GM23338 (cell line): ENCODE results near the gene GNAT3. TPM values are rescaled to one million over a fixed set of nuclear protein-coding genes. Genes with fewer than 3 reads are reported as not detected.

Source experiments
- ATAC-seq: fragments of 200-7000 bp; cut with Tn5 transposase; 3 replicates; pipeline ENCODE4 v1.9.1; 2020
- DNase-seq: peaks from one replicate; pipeline ENCODE4 v3.0.0-alpha.2; 2015; ENCODE audit warnings: low spot score
- H2AFZ ChIP-seq: fragments of 200-600 bp; sonication (generic); 2 replicates; pipeline ENCODE4 v1.8.0; 2016; ENCODE audit warnings: antibody characterized with exemption, mild to moderate bottlenecking, moderate library complexity
- H3F3A ChIP-seq: fragments of 200-600 bp; sonication (generic); replicated peaks from 2 replicates; pipeline ENCODE4 v1.8.0; 2017; ENCODE audit warnings: antibody characterized with exemption, mixed run types, low read depth
- H3K27ac ChIP-seq: fragments of 200-600 bp; sonication (generic); 2 replicates; pipeline ENCODE4 v1.6.1; 2016; ENCODE audit warnings: low read depth
- H3K27me3 ChIP-seq: fragments of 200-600 bp; sonication (generic); 2 replicates; pipeline ENCODE4 v1.8.0; 2016; ENCODE audit warnings: mild to moderate bottlenecking, mixed run types, moderate library complexity; ENCODE audit not compliant: insufficient read depth
- H3K36me3 ChIP-seq: fragments of 200-600 bp; sonication (generic); 2 replicates; pipeline ENCODE4 v1.8.0; 2016; ENCODE audit warnings: mild to moderate bottlenecking; ENCODE audit not compliant: insufficient read depth
- H3K4me1 ChIP-seq: fragments of 200-600 bp; sonication (generic); 2 replicates; pipeline ENCODE4 v1.8.0; 2016; ENCODE audit warnings: mild to moderate bottlenecking, moderate library complexity; ENCODE audit not compliant: insufficient read depth
- H3K4me2 ChIP-seq: fragments of 200-600 bp; sonication (generic); 2 replicates; pipeline ENCODE4 v1.7.1; 2017; ENCODE audit warnings: mixed run types
- H3K4me3 ChIP-seq: fragments of 200-600 bp; sonication (generic); 2 replicates; pipeline ENCODE4 v1.6.1; 2016; ENCODE audit warnings: mixed run types
- H3K79me2 ChIP-seq: fragments of 200-600 bp; sonication (generic); replicated peaks from 2 replicates; pipeline ENCODE4 v1.8.0; 2017; ENCODE audit warnings: mild to moderate bottlenecking; ENCODE audit not compliant: insufficient read depth
- H3K9me2 ChIP-seq: fragments of 200-600 bp; sonication (generic); 2 replicates; pipeline ENCODE4 v1.8.0; 2017; ENCODE audit not compliant: insufficient read depth
- H4K20me1 ChIP-seq: fragments of 200-600 bp; sonication (generic); replicated peaks from 2 replicates; pipeline ENCODE4 v1.8.0; 2017; ENCODE audit warnings: mild to moderate bottlenecking; ENCODE audit not compliant: insufficient read depth
- H3K27ac Mint-ChIP-seq: 2 replicates; pipeline ENCODE4 v1.8.0; 2020; ENCODE audit warnings: inconsistent platforms, mild to moderate bottlenecking, moderate library complexity, mixed read lengths
- H3K27me3 Mint-ChIP-seq: 3 replicates; pipeline ENCODE4 v1.8.0; 2022; ENCODE audit warnings: low read depth, mild to moderate bottlenecking, moderate library complexity, mixed read lengths, inconsistent platforms; ENCODE audit not compliant: insufficient read depth, poor library complexity
- H3K36me3 Mint-ChIP-seq: 3 replicates; pipeline ENCODE4 v1.8.0; 2021; ENCODE audit warnings: low read depth, mild to moderate bottlenecking, inconsistent platforms, moderate library complexity, mixed read lengths
- H3K4me1 Mint-ChIP-seq: 3 replicates; pipeline ENCODE4 v1.8.0; 2020; ENCODE audit warnings: mild to moderate bottlenecking, inconsistent platforms, mixed read lengths
- H3K4me3 Mint-ChIP-seq: 3 replicates; pipeline ENCODE4 v1.8.0; 2021; ENCODE audit warnings: moderate library complexity, mild to moderate bottlenecking, inconsistent platforms, mixed read lengths
- H3K9me3 Mint-ChIP-seq: 3 replicates; pipeline ENCODE4 v1.8.0; 2020; ENCODE audit warnings: moderate library complexity, mild to moderate bottlenecking, inconsistent platforms, mixed read lengths
- CREB1 ChIP-seq: fragments of 250-450 bp; sonication (Bioruptor Pico); IDR thresholded peaks from 2 replicates; pipeline ENCODE4 v1.5.0; 2020; ENCODE audit warnings: low read depth, mild to moderate bottlenecking, moderate library complexity
- EZH2 ChIP-seq: fragments of 200-600 bp; sonication (generic); IDR thresholded peaks from one replicate; pipeline ENCODE4 v1.8.0; 2017; ENCODE audit warnings: antibody characterized with exemption, mild to moderate bottlenecking, low read depth; ENCODE audit not compliant: unreplicated experiment
- NANOG ChIP-seq: IDR thresholded peaks from 2 replicates; pipeline ENCODE4 v1.6.1; 2016; ENCODE audit warnings: antibody characterized with exemption, borderline replicate concordance
- REST ChIP-seq: IDR thresholded peaks from one replicate; pipeline ENCODE4 v1.6.1; 2018; ENCODE audit warnings: antibody characterized with exemption; ENCODE audit not compliant: unreplicated experiment
- ZNF114 ChIP-seq: fragments of 250-450 bp; sonication (Bioruptor Pico); IDR thresholded peaks from 2 replicates; pipeline ENCODE4 v1.5.0; 2020; ENCODE audit warnings: mild to moderate bottlenecking, moderate library complexity
- ZNF331 ChIP-seq: fragments of 250-450 bp; sonication (Bioruptor Pico); IDR thresholded peaks from 2 replicates; pipeline ENCODE4 v1.5.0; 2020; ENCODE audit warnings: low read depth, mild to moderate bottlenecking, moderate library complexity
- ZNF462 ChIP-seq: fragments of 250-450 bp; sonication (Bioruptor Pico); IDR thresholded peaks from 2 replicates; pipeline ENCODE4 v1.5.0; 2020; ENCODE audit warnings: mild to moderate bottlenecking, moderate library complexity
- polyA plus RNA-seq: library from polyadenylated mRNA; unstranded; fragments of >200 nt; fragmentation: Nextera tagmentation; extraction: Ambion mirVana; gene quantifications from 2 replicates; pipeline ENCODE4 v1.2.1, GENCODE V29; 2016
- total RNA-seq: library from RNA; depleted of rRNA; stranded (reverse); fragments of >200 nt; shearing (Covaris generic); gene quantifications from 2 replicates; pipeline ENCODE4 v1.2.3, GENCODE V29; 2014
- TF ChIP-seq, protein P1 (sequence below): IDR thresholded peaks from 2 replicates; pipeline ENCODE4 v1.6.1; 2016; ENCODE audit warnings: antibody characterized with exemption

Gene GNAT3
- total and polyA plus RNA-seq, 2 experiments from 2014 or later = not detected

GRCh38 chr7:80537091-80537490 lies 25.2 kb upstream of the GNAT3 start:
- H3K9me3 Mint-ChIP-seq = peaks cover 3% of the 10 kb centered on the region; the same call in 1 of the 3 replicates
- H3K27me3 ChIP-seq = no peaks in the 10 kb centered on the region
- no peak overlapping the region for H3K4me3 Mint-ChIP-seq
- no peaks in the 10 kb centered on the region for H3F3A ChIP-seq
- TF ChIP-seq ZNF114 = no peak
- TF ChIP-seq NANOG = no peak
- H2AFZ ChIP-seq = no peak overlapping the region
- H3K36me3 ChIP-seq = no peaks in the 10 kb centered on the region
- ATAC-seq = no peak
- H3K4me1 ChIP-seq = no peaks in the 10 kb centered on the region
- DNase-seq = no peak
- no peak overlapping the region for H3K4me2 ChIP-seq
- H4K20me1 ChIP-seq = no peaks in the 10 kb centered on the region
- H3K27me3 Mint-ChIP-seq = no peaks in the 10 kb centered on the region
- no peak overlapping the region for H3K27ac Mint-ChIP-seq
- H3K4me3 ChIP-seq = no peak overlapping the region
- H3K36me3 Mint-ChIP-seq = peaks cover 11% of the 10 kb centered on the region; the same call in 1 of the 3 replicates
- H3K79me2 ChIP-seq = no peaks in the 10 kb centered on the region
- H3K9me2 ChIP-seq = no peaks in the 10 kb centered on the region
- no peaks in the 10 kb centered on the region for H3K4me1 Mint-ChIP-seq
- no peak overlapping the region for H3K27ac ChIP-seq

- Histone ChIP-seq H3K36me3 (no peaks in the 10 kb centered on the region), H2AFZ (no peak overlapping the region), H3F3A (no peaks in the 10 kb centered on the region), H3K4me1 (no peaks in the 10 kb centered on the region), H4K20me1 (no peaks in the 10 kb centered on the region), H3K27ac (no peak overlapping the region), H3K27me3 (no peaks in the 10 kb centered on the region), H3K9me2 (no peaks in the 10 kb centered on the region), H3K79me2 (no peaks in the 10 kb centered on the region), H3K4me2 (no peak overlapping the region), H3K4me3 (no peak overlapping the region)
- no peak for ATAC-seq
- H3K4me1 Mint-ChIP-seq = no peaks in the 10 kb centered on the region
- TF ChIP-seq EZH2 (no peak), ZNF462 (CRISPR knock-in tag) (no peak), NANOG (no peak), CREB1 (CRISPR knock-in tag) (no peak), REST (no peak), ZNF331 (CRISPR knock-in tag) (no peak)
- TF ChIP-seq, protein P1, sequence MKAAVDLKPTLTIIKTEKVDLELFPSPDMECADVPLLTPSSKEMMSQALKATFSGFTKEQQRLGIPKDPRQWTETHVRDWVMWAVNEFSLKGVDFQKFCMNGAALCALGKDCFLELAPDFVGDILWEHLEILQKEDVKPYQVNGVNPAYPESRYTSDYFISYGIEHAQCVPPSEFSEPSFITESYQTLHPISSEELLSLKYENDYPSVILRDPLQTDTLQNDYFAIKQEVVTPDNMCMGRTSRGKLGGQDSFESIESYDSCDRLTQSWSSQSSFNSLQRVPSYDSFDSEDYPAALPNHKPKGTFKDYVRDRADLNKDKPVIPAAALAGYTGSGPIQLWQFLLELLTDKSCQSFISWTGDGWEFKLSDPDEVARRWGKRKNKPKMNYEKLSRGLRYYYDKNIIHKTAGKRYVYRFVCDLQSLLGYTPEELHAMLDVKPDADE = no peak
- no peaks in the 10 kb centered on the region for H3K27me3 Mint-ChIP-seq
- H3K36me3 Mint-ChIP-seq = peaks cover 13% of the 10 kb centered on the region; the same call in 1 of the 3 replicates
- peaks cover 3% of the 10 kb centered on the region; the same call in 1 of the 3 replicates for H3K9me3 Mint-ChIP-seq
- no peak overlapping the region for H3K27ac Mint-ChIP-seq
- no peak for DNase-seq
- no peak overlapping the region for H3K4me3 Mint-ChIP-seq
Measured at GRCh38 chr7:80536426-80536825, 24.6 kb upstream of the GNAT3 start.
